CD4-positive, alpha-beta T cell (primary cell): ENCODE data around the gene RNF26. TPM values are rescaled to one million over a fixed set of nuclear protein-coding genes. Genes with fewer than 3 reads are reported as not detected.
A peak's percentile ranks its signal among the peaks of the same experiment; 100 is the strongest.

Experiments
- ATAC-seq: fragments of 200-7000 bp; cut with Tn5 transposase; one replicate; pipeline ENCODE4 v1.10.0; 2022; ENCODE audit warnings: mild to moderate bottlenecking; ENCODE audit not compliant: poor library complexity
- CTCF ChIA-PET: fragments of 350-600 bp; sonication (Branson Sonifier 250); formaldehyde crosslinking; loops from one replicate; lab custom pipeline; 2021; ENCODE audit warnings: antibody characterized with exemption, inconsistent platforms; lab: Charles Lee
- POLR2A ChIA-PET: fragments of 350-600 bp; sonication (Branson Sonifier 250); formaldehyde crosslinking; loops from one replicate; lab custom pipeline; 2021; ENCODE audit warnings: antibody characterized with exemption, inconsistent platforms; lab: Charles Lee
- DNase-seq, 14 experiments: peaks; one replicate each; pipeline ENCODE4 v3.0.0-alpha.2; 2013 to 2020; ENCODE audit warnings: mixed read lengths in 2 of 14
- H3K27ac ChIP-seq, 2 donors: one replicate each; pipeline versions ENCODE4 v1.5.1 to v1.7.0; 2013; ENCODE audit warnings: low read length in 2 of 2, low read depth in 1 of 2, mild to moderate bottlenecking in 1 of 2
- H3K27me3 ChIP-seq, 2 experiments: 1 replicate in 1 of 2; 2 replicates in 1 of 2; pipeline versions ENCODE4 v1.6.1 to v1.7.0; 2013; ENCODE audit warnings: low read length in 2 of 2, control low read depth in 1 of 2, mild to moderate bottlenecking in 1 of 2, moderate library complexity in 1 of 2; ENCODE audit not compliant: insufficient read depth in 2 of 2, control insufficient read depth in 1 of 2
- H3K36me3 ChIP-seq: one replicate; pipeline ENCODE4 v1.6.1; 2013; ENCODE audit warnings: low read length, control low read depth; ENCODE audit not compliant: insufficient read depth
- H3K4me1 ChIP-seq: one replicate; pipeline ENCODE4 v1.6.1; 2013; ENCODE audit warnings: low read length, control low read depth; ENCODE audit not compliant: insufficient read depth
- H3K4me3 ChIP-seq: one replicate; pipeline ENCODE4 v1.5.1; 2013; ENCODE audit warnings: mild to moderate bottlenecking, low read length, moderate library complexity
- H3K9me3 ChIP-seq, 2 experiments: 1 replicate in 1 of 2; 2 replicates in 1 of 2; pipeline versions ENCODE4 v1.6.1 to v1.7.0; 2013; ENCODE audit warnings: low read length in 2 of 2, mild to moderate bottlenecking in 2 of 2, control low read depth in 1 of 2, moderate library complexity in 1 of 2; ENCODE audit not compliant: control insufficient read depth in 1 of 2, insufficient read depth in 1 of 2
- H3K27ac Mint-ChIP-seq: one replicate; pipeline ENCODE4 v1.8.0; 2020; ENCODE audit warnings: mixed read lengths
- H3K27me3 Mint-ChIP-seq: one replicate; pipeline ENCODE4 v1.8.0; 2021; ENCODE audit warnings: mixed read lengths
- H3K36me3 Mint-ChIP-seq: one replicate; pipeline ENCODE4 v1.8.0; 2021; ENCODE audit warnings: low read depth, mixed read lengths
- H3K4me1 Mint-ChIP-seq: one replicate; pipeline ENCODE4 v1.8.0; 2021; ENCODE audit warnings: low read depth, mixed read lengths
- H3K4me3 Mint-ChIP-seq: one replicate; pipeline ENCODE4 v1.8.0; 2020; ENCODE audit warnings: mild to moderate bottlenecking, mixed read lengths
- H3K9me3 Mint-ChIP-seq: one replicate; pipeline ENCODE4 v1.8.0; 2020; ENCODE audit warnings: mixed read lengths
- CTCF ChIP-seq: fragments of 200-600 bp; IDR thresholded peaks from one replicate; pipeline ENCODE4 v1.8.0; 2022; ENCODE audit warnings: antibody characterized with exemption, mild to moderate bottlenecking
- intact Hi-C, 2 experiments: fragments of 100-400 bp; cut with DNase I in 1 of 2; cut with micrococcal nuclease in 1 of 2; formaldehyde crosslinking; loops; one replicate each; pipeline versions ENCODE4 v1.15.1 to v1.9.0; 2023 to 2025; cut with DNase I, micrococcal nuclease
- total RNA-seq, 174 experiments: library from RNA in 2 of 174; stranded (reverse) in 2 of 174; gene quantifications; one replicate each; pipeline ENCODE4 v1.2.3 and lab custom pipeline; 2021 to 2026

The RNF26 gene
- total RNA-seq, 2 experiments from 2014 or later, result 18.3 to 20.5 TPM

GRCh38 chr11:119380160-119380826 is 46.0 kb downstream of the RNF26 start:
- Mint-ChIP-seq H3K36me3 (no peaks in the 10 kb centered on the region), H3K4me3 (peak overlapping the region; percentile 36), H3K27ac (no peak overlapping the region), H3K4me1 (no peaks in the 10 kb centered on the region), H3K9me3 (no peaks in the 10 kb centered on the region), H3K27me3 (no peaks in the 10 kb centered on the region)
- TF ChIP-seq CTCF, result no peak
- ChIA-PET CTCF (interaction anchor here (0.7 to 7.6 kb wide), 7 partner anchors 9 to 95 kb away, joined by 3 to 66 read pairs (median 4); no protein-coding TSS in a partner anchor), POLR2A (no interaction called here)
- Histone ChIP-seq H3K36me3 (no peaks in the 10 kb centered on the region), H3K9me3 (no peaks in the 10 kb centered on the region), H3K27me3 (peaks cover 0 to 4% of the 10 kb centered on the region in 2 experiments), H3K27ac (no peak overlapping the region), H3K4me3 (no peak overlapping the region), H3K4me1 (peaks cover 26% of the 10 kb centered on the region)
- peak in 1 of 14 experiments; percentile 31 for DNase-seq
- no peak for ATAC-seq
- intact Hi-C loops, result loop anchor here in 1 of 2 experiments (10.0 kb wide), 1 partner anchor 345 kb away; the partner anchor contains the start of gene NECTIN1

- Histone ChIP-seq H3K4me3 (peak overlapping the region; percentile 71), H3K27ac (no peak overlapping the region), H3K9me3 (no peaks in the 10 kb centered on the region), H3K27me3 (peaks cover 0 to 5% of the 10 kb centered on the region in 2 experiments), H3K36me3 (no peaks in the 10 kb centered on the region), H3K4me1 (peaks cover 26% of the 10 kb centered on the region)
- intact Hi-C loops, result loop anchor here (1.0 to 10.0 kb wide), 2 partner anchors 25 to 344 kb away; partner anchors contain the start of gene NECTIN1 (in 1 of the 2)
- Mint-ChIP-seq H3K4me3 (no peak overlapping the region), H3K4me1 (no peaks in the 10 kb centered on the region), H3K27ac (no peak overlapping the region), H3K27me3 (no peaks in the 10 kb centered on the region), H3K36me3 (no peaks in the 10 kb centered on the region), H3K9me3 (no peaks in the 10 kb centered on the region)
- DNase-seq (no peak), ATAC-seq (no peak)
- CTCF ChIA-PET, result interaction anchor here (0.7 to 3.8 kb wide), 10 partner anchors 9 to 94 kb away, joined by 3 to 65 read pairs (median 4); no protein-coding TSS in a partner anchor
- no peak for TF ChIP-seq CTCF
- POLR2A ChIA-PET, result interaction anchor here (1.2 kb wide), 1 partner anchor 25 kb away, joined by 5 read pairs; no protein-coding TSS in a partner anchor
Measured at GRCh38 chr11:119380827-119381180, 46.5 kb downstream of the RNF26 start.

GRCh38 chr11:119381181-119381988 is 47.1 kb downstream of the RNF26 start, which contains the start of gene USP2:
USP2 (minus strand) TSS chr11:119381690; CDS start chr11:119373480, 8,210 bp downstream.
- intact Hi-C loops, result loop anchor here (1.0 to 10.0 kb wide), 2 partner anchors 25 to 343 kb away; partner anchors contain the start of gene NECTIN1 (in 1 of the 2)
- Mint-ChIP-seq H3K36me3 (no peaks in the 10 kb centered on the region), H3K27ac (no peak within 1 kb of the TSS), H3K4me3 (peak within 1 kb of the TSS; percentile 36), H3K27me3 (no peaks in the 10 kb centered on the region), H3K4me1 (no peaks in the 10 kb centered on the region), H3K9me3 (no peaks in the 10 kb centered on the region)
- Histone ChIP-seq H3K9me3 (no peaks in the 10 kb centered on the region), H3K27me3 (peaks cover 0 to 5% of the 10 kb centered on the region in 2 experiments), H3K27ac (peak within 1 kb of the TSS in 1 of 2 donors; percentile 34), H3K4me3 (peak within 1 kb of the TSS; percentile 71), H3K4me1 (peaks cover 26% of the 10 kb centered on the region), H3K36me3 (no peaks in the 10 kb centered on the region)
- POLR2A ChIA-PET, result interaction anchor here (1.2 kb wide), 1 partner anchor 25 kb away, joined by 5 read pairs; no protein-coding TSS in a partner anchor
- CTCF ChIA-PET, result interaction anchor here (0.7 to 3.8 kb wide), 10 partner anchors 8 to 93 kb away, joined by 3 to 65 read pairs (median 4); no protein-coding TSS in a partner anchor
- DNase-seq, result peak; percentile 90 to 98 (median 96)
- peak; percentile 94 for TF ChIP-seq CTCF
- ATAC-seq, result peak; percentile 95
